ENCODE measurements around the gene P2RY2. TPM values are rescaled to one million over a fixed set of nuclear protein-coding genes. Genes with fewer than 3 reads are reported as not detected.

P2RY2 gene
- total and polyA plus RNA-seq, 2 of the 8 experiments (the other 6 are each of a cell fraction or from before 2014, with no cell fraction given), result 1.0 to 1.5 TPM

- POLR2A ChIA-PET (ENCODE audit: partially characterized antibody), result no interaction called here
- FAIRE-seq, result no peak
- no peak for TF ChIP-seq SRF (IDR thresholded peaks at IDR 0.05; ENCODE audit: low read depth, low read length)
- TF ChIP-seq EP300 (IDR thresholded peaks at IDR 0.05; ENCODE audit: borderline replicate concordance in 1 of 2, low read depth in 2 of 2, low read length in 2 of 2), result no peak
- TF ChIP-seq SAP30 (IDR thresholded peaks at IDR 0.05; ENCODE audit: insufficient read depth, insufficient replicate concordance, low read length), result no peak
- no peak for TF ChIP-seq TAF1 (IDR thresholded peaks at IDR 0.05; ENCODE audit: low read depth, low read length)
- TF ChIP-seq HDAC6 (IDR thresholded peaks at IDR 0.05; ENCODE audit: low read depth, low read length), result no peak
- TF ChIP-seq, protein P1, sequence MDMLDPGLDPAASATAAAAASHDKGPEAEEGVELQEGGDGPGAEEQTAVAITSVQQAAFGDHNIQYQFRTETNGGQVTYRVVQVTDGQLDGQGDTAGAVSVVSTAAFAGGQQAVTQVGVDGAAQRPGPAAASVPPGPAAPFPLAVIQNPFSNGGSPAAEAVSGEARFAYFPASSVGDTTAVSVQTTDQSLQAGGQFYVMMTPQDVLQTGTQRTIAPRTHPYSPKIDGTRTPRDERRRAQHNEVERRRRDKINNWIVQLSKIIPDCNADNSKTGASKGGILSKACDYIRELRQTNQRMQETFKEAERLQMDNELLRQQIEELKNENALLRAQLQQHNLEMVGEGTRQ (IDR thresholded peaks at IDR 0.05; ENCODE audit: low read length), result no peak
- no peak for TF ChIP-seq ASH2L (IDR thresholded peaks at IDR 0.05; ENCODE audit: low read length)
- TF ChIP-seq NRF1 (IDR thresholded peaks at IDR 0.05; ENCODE audit: low read depth, low read length), result no peak
- TF ChIP-seq ZNF274 (IDR thresholded peaks at IDR 0.05; ENCODE audit: borderline replicate concordance, extremely low read depth, low read length), result no peak
- no peak for TF ChIP-seq CREB1 (IDR thresholded peaks at IDR 0.05)
- TF ChIP-seq KDM4A (IDR thresholded peaks at IDR 0.05; ENCODE audit: low read depth, low read length, severe bottlenecking), result no peak
- no peak for TF ChIP-seq GABPA (IDR thresholded peaks at IDR 0.05; ENCODE audit: borderline replicate concordance, insufficient read depth, low read length)
- TF ChIP-seq SP4 (IDR thresholded peaks at IDR 0.05; ENCODE audit: low read length), result no peak
- H2BK12ac ChIP-seq (ENCODE audit: low read depth, low read length), result no peak overlapping the region
- no peak overlapping the region for H2AFZ ChIP-seq (ENCODE audit: low read length)
- no peaks in the 10 kb centered on the region for H3K9me3 ChIP-seq (ENCODE audit: insufficient read depth in 2 of 2, low read depth in 1 of 2, low read length in 1 of 2)
- no peak overlapping the region for H3K14ac ChIP-seq (ENCODE audit: insufficient read length)
- no peaks in the 10 kb centered on the region for H3K36me3 ChIP-seq (ENCODE audit: control insufficient read depth in 2 of 4, insufficient read depth in 4 of 4, low read length in 3 of 4)
- no peak overlapping the region for H3K4ac ChIP-seq (replicated peaks; ENCODE audit: insufficient read length, low read depth, low read length)
- WGBS, 2 experiments (ENCODE audit: extremely low coverage in 1 of 2, insufficient coverage in 1 of 2, insufficient read length in 1 of 2, insufficient replicate concordance in 2 of 2, low coverage in 1 of 2, low lambda C conversion rate in 2 of 2, missing lambda C conversion rate in 1 of 2), result 86% methylated on average over 8 of the region's 8 CpGs; no CpG with 5 or more reads in 1 of the 2 experiments
- H3K56ac ChIP-seq (replicated peaks; ENCODE audit: insufficient read length, low read depth, low read length), result no peak overlapping the region
- 0 out of 2 replicates have a peak overlapping the region, but pooled peaks have one; percentile 81 for H2BK15ac ChIP-seq (ENCODE audit: low read length)
- no peaks in the 10 kb centered on the region for H3K79me2 ChIP-seq (ENCODE audit: control insufficient read depth in 1 of 2, insufficient read depth in 2 of 2, low read length in 2 of 2)
- H4K8ac ChIP-seq (ENCODE audit: extremely low read depth, insufficient read depth, low read length), result peak overlapping the region; percentile 48; the same call in 1 of the 2 replicates
- no peak overlapping the region for H3K23ac ChIP-seq (ENCODE audit: insufficient read length)
- H3K79me1 ChIP-seq (ENCODE audit: low read depth, low read length), result no peaks in the 10 kb centered on the region
- H4K20me1 ChIP-seq (replicated peaks in 1 of 2; ENCODE audit: control insufficient read depth in 1 of 2, insufficient read depth in 2 of 2, low read length in 2 of 2), result no peaks in the 10 kb centered on the region
- H2AK5ac ChIP-seq (ENCODE audit: low read depth, low read length), result no peak overlapping the region
- no peak overlapping the region for H3K4me3 ChIP-seq (ENCODE audit: extremely low read depth in 1 of 4, insufficient read depth in 2 of 4, low read depth in 3 of 4, low read length in 4 of 4)
- H3K4me2 ChIP-seq (ENCODE audit: insufficient read depth in 1 of 2, low read depth in 2 of 2, low read length in 2 of 2), result no peak overlapping the region
- CTCF ChIA-PET (ENCODE audit: partially characterized antibody), result interaction anchor here (0.8 to 14.5 kb wide), 8 partner anchors 10 to 111 kb away, joined by 3 to 451 read pairs (median 4); no protein-coding TSS in a partner anchor
- no peak overlapping the region for H2BK20ac ChIP-seq (ENCODE audit: low read length)
- H3K18ac ChIP-seq (ENCODE audit: extremely low read depth, low read length), result no peak overlapping the region
- H3K9ac ChIP-seq (replicated peaks in 1 of 4; ENCODE audit: extremely low read depth in 1 of 4, low read depth in 3 of 4, low read length in 3 of 4), result no peak overlapping the region
- no peak for DNase-seq (ENCODE audit: low read depth in 1 of 2, low spot score in 2 of 2)
- no peak overlapping the region for H2BK120ac ChIP-seq (replicated peaks; ENCODE audit: low read depth, low read length)
- H2BK5ac ChIP-seq (ENCODE audit: low read depth, low read length), result no peak overlapping the region
- no peak overlapping the region for H4K5ac ChIP-seq (ENCODE audit: insufficient read length, low read depth, low read length)
- no peak overlapping the region for H3K27ac ChIP-seq (ENCODE audit: low read depth, low read length)
- no peaks in the 10 kb centered on the region for H3K23me2 ChIP-seq (ENCODE audit: low read depth, low read length)
- no peaks in the 10 kb centered on the region for H3K27me3 ChIP-seq (replicated peaks in 1 of 4; ENCODE audit: control insufficient read depth in 3 of 4, extremely low read depth in 1 of 4, insufficient read depth in 3 of 4, low read length in 3 of 4)
- no peak overlapping the region for H4K91ac ChIP-seq (replicated peaks; ENCODE audit: insufficient read length, low read length)
- H3K4me1 ChIP-seq (replicated peaks in 1 of 4; ENCODE audit: control insufficient read depth in 3 of 4, insufficient read depth in 4 of 4, low read length in 3 of 4), result peaks cover 0 to 6% (median 4%) of the 10 kb centered on the region in 4 experiments; a peak in 4 of 7 replicates
Observed at GRCh38 chr11:73194593-73194992, 23.5 kb upstream of the P2RY2 start.
